ENCODE measurements around the gene FGFR4. TPM values are rescaled to one million over a fixed set of nuclear protein-coding genes. Genes with fewer than 3 reads are reported as not detected.

Gene FGFR4
- total and polyA plus RNA-seq, 2 donors (not counting 1 experiment from before 2014, with no cell fraction given): 1.2 to 2.7 TPM

DNA sequence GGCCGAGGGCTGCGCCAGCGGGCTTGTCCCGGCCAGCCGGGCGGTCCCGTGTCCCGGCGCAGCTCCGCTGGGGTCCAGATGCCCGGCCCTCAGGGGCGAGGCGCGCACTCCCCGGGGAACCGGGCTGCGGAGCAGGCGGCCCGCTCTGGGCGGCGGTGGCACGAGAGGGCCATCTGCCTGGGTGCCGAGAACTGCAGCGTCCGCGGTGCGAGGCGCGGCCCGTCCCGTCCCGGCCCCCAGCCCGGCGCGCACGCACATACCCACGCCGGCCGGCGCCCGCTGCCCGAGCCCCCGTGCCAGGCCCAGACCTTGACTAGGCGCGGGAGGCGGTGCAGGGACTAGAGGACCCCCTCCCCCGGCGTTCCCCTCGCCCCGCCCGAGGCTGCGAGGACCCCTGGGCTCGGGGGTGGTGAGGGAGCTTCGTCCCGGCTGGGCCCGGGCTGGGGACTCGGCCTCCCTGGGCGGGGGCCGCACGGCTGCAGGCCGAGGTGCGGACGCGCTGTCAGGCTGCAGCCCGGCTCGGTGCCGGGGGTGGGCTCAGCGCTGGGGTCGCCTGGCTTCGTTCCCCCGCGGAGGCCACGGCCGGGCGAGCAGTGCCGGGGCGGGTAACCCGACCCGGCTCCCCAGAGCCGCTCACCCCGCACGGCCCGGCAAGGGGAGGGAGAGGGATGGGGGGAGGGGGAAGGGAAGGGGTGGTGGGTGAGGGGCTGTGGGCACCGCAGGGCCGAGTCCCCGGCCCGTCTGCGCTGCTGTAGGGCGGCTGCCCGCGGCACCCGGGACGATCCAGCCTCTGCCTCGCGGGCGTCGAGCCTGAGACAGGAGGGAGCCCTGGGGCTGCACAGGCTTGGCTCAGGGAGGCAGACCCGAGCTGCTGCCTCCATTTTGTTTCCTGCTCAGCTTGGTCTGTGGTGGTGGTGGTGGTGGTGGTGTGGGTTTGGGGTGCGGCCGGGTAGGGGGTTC is 45.7 kb downstream of the FGFR4 start:
- H3K27me3 Mint-ChIP-seq: no peaks in the 10 kb centered on the region
- Histone ChIP-seq H3K79me2 (ENCODE audit: control insufficient read depth, insufficient read depth, low read length) (peaks cover 5% of the 10 kb centered on the region), H3K4me1 (ENCODE audit: control insufficient read depth in 2 of 2, insufficient read depth in 2 of 2, low read length in 2 of 2) (peaks cover 29 to 46% of the 10 kb centered on the region in 2 donors), H3K27me3 (replicated peaks in 1 of 4; ENCODE audit: control extremely low read depth in 1 of 4, control insufficient read depth in 3 of 4, insufficient read depth in 4 of 4, low read length in 3 of 4) (no peaks in the 10 kb centered on the region), H3K36me3 (replicated peaks in 1 of 2; ENCODE audit: control extremely low read depth in 1 of 2, control insufficient read depth in 1 of 2, extremely low read depth in 1 of 2, insufficient read depth in 2 of 2, low read length in 1 of 2) (peaks cover 0 to 23% of the 10 kb centered on the region in 2 experiments), H3K9me3 (ENCODE audit: control extremely low read depth in 1 of 3, control insufficient read depth in 2 of 3, insufficient read depth in 1 of 3, low read length in 2 of 3) (peaks cover 0 to 2% (median 0%) of the 10 kb centered on the region in 3 donors), H3K9ac (ENCODE audit: low read length) (peak overlapping the region; percentile 77), H3K4me2 (replicated peaks; ENCODE audit: low read depth, low read length, poor library complexity, severe bottlenecking) (peak overlapping the region; percentile 96), H3K27ac (ENCODE audit: low read length in 2 of 2) (peak overlapping the region; percentile 91 to 92), H2AFZ (ENCODE audit: insufficient read depth, low read depth, low read length, poor library complexity, severe bottlenecking) (peak overlapping the region; percentile 100), H3K4me3 (ENCODE audit: control extremely low read depth in 1 of 5, extremely low read depth in 1 of 5, insufficient read depth in 1 of 5, low read depth in 2 of 5, low read length in 4 of 5) (peak overlapping the region; percentile 5 to 79 (median 61)), H4K20me1 (ENCODE audit: control insufficient read depth, insufficient read depth, low read length, poor library complexity, severe bottlenecking) (no peaks in the 10 kb centered on the region)
- ChIA-PET POLR2A (interaction anchor here (0.5 to 2.1 kb wide), 5 partner anchors 9 to 172 kb away, joined by 3 to 8 read pairs (median 3); no protein-coding TSS in a partner anchor), CTCF (interaction anchor here (1.1 to 9.5 kb wide), 3 partner anchors 8 to 467 kb away, joined by 3 to 89 read pairs (median 5); partner anchors contain the start of gene B4GALT7)
- WGBS (ENCODE audit: insufficient coverage): 65% methylated on average over 93 of the region's 100 CpGs
- H3K27ac Mint-ChIP-seq: peak overlapping the region; percentile 96
- TF ChIP-seq EZH2 (IDR thresholded peaks at IDR 0.05; ENCODE audit: borderline replicate concordance, insufficient read depth, low read depth, low read length, poor library complexity, severe bottlenecking): no peak
- ATAC-seq (ENCODE audit: low read depth): peak; percentile 20
- no peaks in the 10 kb centered on the region for H3K9me3 Mint-ChIP-seq (ENCODE audit: insufficient read depth)
- H3K4me1 Mint-ChIP-seq: peaks cover 46% of the 10 kb centered on the region
- peak; percentile 50 for DNase-seq
- intact Hi-C loops (cut with micrococcal nuclease): loop anchor here (1.0 to 2.0 kb wide), 4 partner anchors 18 to 224 kb away; partner anchors contain the start of genes LMAN2 and RGS14
- H3K4me3 Mint-ChIP-seq: peak overlapping the region; percentile 86

GRCh38 chr5:177133096-177133852 is 46.6 kb downstream of the FGFR4 start, which contains the start of gene NSD1:
Gene NSD1, plus strand, starts transcription at chr5:177133773. Its CDS starts 1,331 bp downstream, at chr5:177135104.
- H4K20me1 ChIP-seq (ENCODE audit: control insufficient read depth, insufficient read depth, low read length, poor library complexity, severe bottlenecking): peaks cover 8% of the 10 kb centered on the region
- H3K27ac ChIP-seq (ENCODE audit: low read length in 2 of 2): peak within 1 kb of the TSS; percentile 91 to 92
- 1% methylated on average over 88 of the region's 93 CpGs for WGBS (ENCODE audit: insufficient coverage)
- DNase-seq (peak; percentile 97), ATAC-seq (ENCODE audit: low read depth) (peak; percentile 79)
- H3K9ac ChIP-seq (ENCODE audit: low read length): peak within 1 kb of the TSS; percentile 79
- CTCF ChIA-PET: interaction anchor here (1.1 to 9.5 kb wide), 5 partner anchors 9 to 466 kb away, joined by 3 to 89 read pairs (median 5); partner anchors contain the start of gene B4GALT7
- TF ChIP-seq, protein P1, sequence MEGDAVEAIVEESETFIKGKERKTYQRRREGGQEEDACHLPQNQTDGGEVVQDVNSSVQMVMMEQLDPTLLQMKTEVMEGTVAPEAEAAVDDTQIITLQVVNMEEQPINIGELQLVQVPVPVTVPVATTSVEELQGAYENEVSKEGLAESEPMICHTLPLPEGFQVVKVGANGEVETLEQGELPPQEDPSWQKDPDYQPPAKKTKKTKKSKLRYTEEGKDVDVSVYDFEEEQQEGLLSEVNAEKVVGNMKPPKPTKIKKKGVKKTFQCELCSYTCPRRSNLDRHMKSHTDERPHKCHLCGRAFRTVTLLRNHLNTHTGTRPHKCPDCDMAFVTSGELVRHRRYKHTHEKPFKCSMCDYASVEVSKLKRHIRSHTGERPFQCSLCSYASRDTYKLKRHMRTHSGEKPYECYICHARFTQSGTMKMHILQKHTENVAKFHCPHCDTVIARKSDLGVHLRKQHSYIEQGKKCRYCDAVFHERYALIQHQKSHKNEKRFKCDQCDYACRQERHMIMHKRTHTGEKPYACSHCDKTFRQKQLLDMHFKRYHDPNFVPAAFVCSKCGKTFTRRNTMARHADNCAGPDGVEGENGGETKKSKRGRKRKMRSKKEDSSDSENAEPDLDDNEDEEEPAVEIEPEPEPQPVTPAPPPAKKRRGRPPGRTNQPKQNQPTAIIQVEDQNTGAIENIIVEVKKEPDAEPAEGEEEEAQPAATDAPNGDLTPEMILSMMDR (IDR thresholded peaks at IDR 0.05): no peak
- no peak for TF ChIP-seq EZH2 (IDR thresholded peaks at IDR 0.05; ENCODE audit: borderline replicate concordance, insufficient read depth, low read depth, low read length, poor library complexity, severe bottlenecking)
- Mint-ChIP-seq H3K4me3 (peak within 1 kb of the TSS; percentile 86), H3K4me1 (peaks cover 45% of the 10 kb centered on the region), H3K27ac (peak within 1 kb of the TSS; percentile 96), H3K27me3 (no peaks in the 10 kb centered on the region), H3K9me3 (ENCODE audit: insufficient read depth) (no peaks in the 10 kb centered on the region)
- intact Hi-C loops (cut with micrococcal nuclease): loop anchor here (1.0 to 2.0 kb wide), 4 partner anchors 19 to 224 kb away; partner anchors contain the start of genes LMAN2 and RGS14
- POLR2A ChIA-PET: interaction anchor here (0.5 to 2.1 kb wide), 9 partner anchors 7 to 1083 kb away, joined by 3 to 8 read pairs (median 3); partner anchors contain the start of gene MXD3
- H3K27me3 ChIP-seq (replicated peaks in 1 of 4; ENCODE audit: control extremely low read depth in 1 of 4, control insufficient read depth in 3 of 4, insufficient read depth in 4 of 4, low read length in 3 of 4): no peaks in the 10 kb centered on the region
- peak within 1 kb of the TSS; percentile 100 for H2AFZ ChIP-seq (ENCODE audit: insufficient read depth, low read depth, low read length, poor library complexity, severe bottlenecking)
- H3K9me3 ChIP-seq (ENCODE audit: control extremely low read depth in 1 of 3, control insufficient read depth in 2 of 3, insufficient read depth in 1 of 3, low read length in 2 of 3): peaks cover 0 to 2% (median 0%) of the 10 kb centered on the region in 3 donors
- H3K4me3 ChIP-seq (ENCODE audit: control extremely low read depth in 1 of 5, extremely low read depth in 1 of 5, insufficient read depth in 1 of 5, low read depth in 2 of 5, low read length in 4 of 5): peak within 1 kb of the TSS; percentile 65 to 80 (median 74)
- peaks cover 14% of the 10 kb centered on the region for H3K79me2 ChIP-seq (ENCODE audit: control insufficient read depth, insufficient read depth, low read length)
- H3K36me3 ChIP-seq (replicated peaks in 1 of 2; ENCODE audit: control extremely low read depth in 1 of 2, control insufficient read depth in 1 of 2, extremely low read depth in 1 of 2, insufficient read depth in 2 of 2, low read length in 1 of 2): peaks cover 0 to 25% of the 10 kb centered on the region in 2 experiments
- peaks cover 33 to 50% of the 10 kb centered on the region in 2 donors for H3K4me1 ChIP-seq (ENCODE audit: control insufficient read depth in 2 of 2, insufficient read depth in 2 of 2, low read length in 2 of 2)
- H3K4me2 ChIP-seq (replicated peaks; ENCODE audit: low read depth, low read length, poor library complexity, severe bottlenecking): peak within 1 kb of the TSS; percentile 96

All from B cell (primary cell).